H1 (cell line): Measurements from ENCODE around the gene CAMTA1. TPM values are rescaled to one million over a fixed set of nuclear protein-coding genes. Genes with fewer than 3 reads are reported as not detected.

Experiments
- CTCF ChIA-PET: fragments of 300-600 bp; sonication (Branson Sonifier 250); formaldehyde crosslinking; loops from one replicate; lab custom pipeline; 2021; ENCODE audit not compliant: partially characterized antibody; lab: Charles Lee
- POLR2A ChIA-PET: fragments of 300-600 bp; sonication (Branson Sonifier 250); formaldehyde crosslinking; loops from one replicate; lab custom pipeline; 2021; ENCODE audit warnings: inconsistent platforms; ENCODE audit not compliant: partially characterized antibody; lab: Charles Lee
- DNase-seq, 2 experiments: peaks; one replicate each; pipeline versions ENCODE4 v3.0.0 to v3.0.0-alpha.2; 2010 to 2022; ENCODE audit warnings: low spot score in 2 of 2, low read depth in 1 of 2, mixed read lengths in 1 of 2
- FAIRE-seq: peaks from 2 replicates; lab custom pipeline; 2011; peaks lifted over from hg19 to GRCh38; lab: Jason Lieb, UNC
- H2AFZ ChIP-seq: 2 replicates; pipeline ENCODE4 v1.8.1; 2012; ENCODE audit warnings: low read length, inconsistent platforms
- H2AK5ac ChIP-seq: 2 replicates; pipeline ENCODE4 v1.6.1; 2013; ENCODE audit warnings: low read depth, low read length
- H2BK120ac ChIP-seq: replicated peaks from 2 replicates; pipeline ENCODE3; 2013; ENCODE audit warnings: low read depth, low read length, inconsistent platforms
- H2BK12ac ChIP-seq: 2 replicates; pipeline ENCODE4 v1.6.1; 2013; ENCODE audit warnings: low read depth, low read length
- H2BK15ac ChIP-seq: 2 replicates; pipeline ENCODE4 v1.6.1; 2013; ENCODE audit warnings: low read length
- H2BK20ac ChIP-seq: 2 replicates; pipeline ENCODE4 v1.6.1; 2013; ENCODE audit warnings: low read length
- H2BK5ac ChIP-seq: 2 replicates; pipeline ENCODE4 v1.6.1; 2013; ENCODE audit warnings: low read depth, low read length
- H3K14ac ChIP-seq: 2 replicates; pipeline ENCODE4 v1.6.1; 2013; ENCODE audit warnings: inconsistent platforms; ENCODE audit not compliant: insufficient read length
- H3K18ac ChIP-seq: 2 replicates; pipeline ENCODE4 v1.6.1; 2013; ENCODE audit warnings: low read length; ENCODE audit errors: extremely low read depth
- H3K23ac ChIP-seq: 2 replicates; pipeline ENCODE4 v1.6.1; 2013; ENCODE audit warnings: inconsistent platforms; ENCODE audit not compliant: insufficient read length
- H3K23me2 ChIP-seq: 2 replicates; pipeline ENCODE4 v1.6.1; 2013; ENCODE audit warnings: low read depth, low read length
- H3K27ac ChIP-seq: 2 replicates; pipeline ENCODE4 v1.6.1; 2011; ENCODE audit warnings: low read depth, low read length, inconsistent platforms
- H3K27me3 ChIP-seq, 4 experiments: replicated peaks in 1 of 4; 1 replicate in 1 of 4; 2 replicates in 3 of 4; pipeline versions ENCODE4 v1.6.1 to v1.8.1; 2011 to 2013; ENCODE audit warnings: low read length in 3 of 4, mild to moderate bottlenecking in 3 of 4, inconsistent platforms in 2 of 4, mixed read lengths in 2 of 4, moderate library complexity in 1 of 4; ENCODE audit not compliant: control insufficient read depth in 3 of 4, insufficient read depth in 3 of 4; ENCODE audit errors: extremely low read depth in 1 of 4
- H3K36me3 ChIP-seq, 4 experiments: 2 replicates each; pipeline versions ENCODE4 v1.6.1 to v1.8.1; 2011 to 2013; ENCODE audit warnings: mild to moderate bottlenecking in 4 of 4, low read length in 3 of 4, moderate library complexity in 2 of 4, control low read depth in 1 of 4, inconsistent platforms in 1 of 4; ENCODE audit not compliant: insufficient read depth in 4 of 4, control insufficient read depth in 2 of 4
- H3K4ac ChIP-seq: replicated peaks from 2 replicates; pipeline ENCODE3; 2013; ENCODE audit warnings: low read length, low read depth, mixed read lengths, inconsistent platforms; ENCODE audit not compliant: insufficient read length
- H3K4me1 ChIP-seq, 4 experiments: replicated peaks in 1 of 4; 1 replicate in 1 of 4; 2 replicates in 3 of 4; pipeline versions ENCODE4 v1.6.1 to v1.8.1; 2011 to 2013; ENCODE audit warnings: low read length in 3 of 4, inconsistent platforms in 2 of 4, mixed read lengths in 1 of 4; ENCODE audit not compliant: insufficient read depth in 4 of 4, control insufficient read depth in 3 of 4
- H3K4me2 ChIP-seq, 2 experiments: 2 replicates each; pipeline versions ENCODE4 v1.6.1 to v1.8.1; 2011 to 2013; ENCODE audit warnings: low read depth in 2 of 2, low read length in 2 of 2, control low read depth in 1 of 2, inconsistent platforms in 1 of 2, mild to moderate bottlenecking in 1 of 2; ENCODE audit not compliant: insufficient read depth in 1 of 2
- H3K4me3 ChIP-seq, 4 experiments: fragments of 200-600, 300-600 bp in 1 of 4; sonication (generic), shearing (Covaris generic), sonication (Bioruptor Twin) in 1 of 4; 2 replicates each; pipeline versions ENCODE4 v1.5.1 to v1.8.1; 2011 to 2016; ENCODE audit warnings: low read length in 4 of 4, low read depth in 3 of 4, control low read depth in 2 of 4, inconsistent platforms in 2 of 4, mild to moderate bottlenecking in 2 of 4, mixed read lengths in 1 of 4, moderate library complexity in 1 of 4; ENCODE audit not compliant: insufficient read depth in 2 of 4; ENCODE audit errors: extremely low read depth in 1 of 4
- H3K56ac ChIP-seq: replicated peaks from 2 replicates; pipeline ENCODE3; 2013; ENCODE audit warnings: low read depth, mild to moderate bottlenecking, mixed read lengths, low read length, inconsistent platforms; ENCODE audit not compliant: insufficient read length
- H3K79me1 ChIP-seq: 2 replicates; pipeline ENCODE4 v1.6.1; 2013; ENCODE audit warnings: low read depth, low read length, control low read depth
- H3K79me2 ChIP-seq, 2 experiments: 2 replicates each; pipeline versions ENCODE4 v1.6.1 to v1.8.1; 2012 to 2013; ENCODE audit warnings: low read length in 2 of 2, mild to moderate bottlenecking in 2 of 2, inconsistent platforms in 1 of 2; ENCODE audit not compliant: insufficient read depth in 2 of 2, control insufficient read depth in 1 of 2
- H3K9ac ChIP-seq, 4 experiments: replicated peaks in 1 of 4; 1 replicate in 1 of 4; 2 replicates in 3 of 4; pipeline versions ENCODE4 v1.6.1 to v1.8.1; 2011 to 2013; ENCODE audit warnings: low read depth in 3 of 4, low read length in 3 of 4, control low read depth in 2 of 4, mild to moderate bottlenecking in 2 of 4, moderate library complexity in 2 of 4, inconsistent platforms in 1 of 4; ENCODE audit errors: extremely low read depth in 1 of 4
- H3K9me3 ChIP-seq, 2 experiments: 2 replicates each; pipeline versions ENCODE4 v1.6.1 to v1.8.1; 2012 to 2013; ENCODE audit warnings: mild to moderate bottlenecking in 2 of 2, moderate library complexity in 2 of 2, control low read depth in 1 of 2, inconsistent platforms in 1 of 2, low read depth in 1 of 2, low read length in 1 of 2, mixed read lengths in 1 of 2; ENCODE audit not compliant: insufficient read depth in 2 of 2
- H4K20me1 ChIP-seq, 2 experiments: replicated peaks in 1 of 2; 2 replicates each; pipeline versions ENCODE3 to v1.8.1; 2011 to 2013; ENCODE audit warnings: inconsistent platforms in 2 of 2, low read length in 2 of 2, mild to moderate bottlenecking in 1 of 2; ENCODE audit not compliant: insufficient read depth in 2 of 2, control insufficient read depth in 1 of 2
- H4K5ac ChIP-seq: 2 replicates; pipeline ENCODE4 v1.6.1; 2013; ENCODE audit warnings: low read length, low read depth, mixed read lengths, inconsistent platforms; ENCODE audit not compliant: insufficient read length
- H4K8ac ChIP-seq: 2 replicates; pipeline ENCODE4 v1.8.0; 2013; ENCODE audit warnings: mild to moderate bottlenecking, moderate library complexity, low read length, inconsistent platforms; ENCODE audit not compliant: insufficient read depth; ENCODE audit errors: extremely low read depth
- H4K91ac ChIP-seq: replicated peaks from 2 replicates; pipeline ENCODE3; 2013; ENCODE audit warnings: low read length, mixed read lengths, inconsistent platforms; ENCODE audit not compliant: insufficient read length
- CTBP2 ChIP-seq: IDR thresholded peaks from 2 replicates; pipeline ENCODE4 v1.7.0; 2011; ENCODE audit warnings: borderline replicate concordance, mild to moderate bottlenecking, moderate library complexity, mixed read lengths, low read length; ENCODE audit not compliant: insufficient read depth, insufficient read length
- CTCF ChIP-seq, 3 experiments: IDR thresholded peaks; 1 replicate in 2 of 3; 2 replicates in 1 of 3; pipeline versions ENCODE4 v1.5.1 to v1.6.1; 2011; ENCODE audit warnings: low read length in 3 of 3, mild to moderate bottlenecking in 3 of 3, inconsistent platforms in 2 of 3, low read depth in 1 of 3, moderate library complexity in 1 of 3; ENCODE audit not compliant: insufficient read depth in 1 of 3; ENCODE audit errors: control extremely low read depth in 1 of 3
- FOSL1 ChIP-seq: IDR thresholded peaks from 2 replicates; pipeline ENCODE4 v1.6.1; 2011; ENCODE audit warnings: mild to moderate bottlenecking, low read depth, low read length, moderate library complexity; ENCODE audit not compliant: insufficient read depth
- JUN ChIP-seq: IDR thresholded peaks from 2 replicates; pipeline ENCODE4 v1.6.1; 2011; ENCODE audit warnings: low read depth, mild to moderate bottlenecking, improper control_type of control experiment, low read length
- KDM4A ChIP-seq: IDR thresholded peaks from one replicate; pipeline ENCODE4 v1.7.1; 2012; ENCODE audit warnings: low read depth, mild to moderate bottlenecking, moderate library complexity, low read length, inconsistent platforms; ENCODE audit not compliant: severe bottlenecking
- NANOG ChIP-seq: IDR thresholded peaks from 2 replicates; pipeline ENCODE4 v1.6.1; 2011; ENCODE audit warnings: low read length, low read depth, mild to moderate bottlenecking, inconsistent platforms; ENCODE audit not compliant: insufficient read depth, poor library complexity, severe bottlenecking
- SRF ChIP-seq: IDR thresholded peaks from 2 replicates; pipeline ENCODE4 v1.6.1; 2011; ENCODE audit warnings: mild to moderate bottlenecking, low read depth, low read length, moderate library complexity
- SUZ12 ChIP-seq: fragments of 200-600 bp; sonication (generic); IDR thresholded peaks from 2 replicates; pipeline ENCODE4 v1.6.1; 2012; ENCODE audit warnings: mild to moderate bottlenecking, inconsistent platforms, low read length, moderate library complexity, mixed read lengths
- TAF1 ChIP-seq: IDR thresholded peaks from 2 replicates; pipeline ENCODE4 v1.6.1; 2011; ENCODE audit warnings: mild to moderate bottlenecking, low read depth, low read length
- ZNF274 ChIP-seq: IDR thresholded peaks from 2 replicates; pipeline ENCODE4 v1.7.0; 2012; ENCODE audit warnings: low read length, borderline replicate concordance; ENCODE audit errors: extremely low read depth
- polyA plus RNA-seq, 7 experiments: library from polyadenylated mRNA; depleted of rRNA in 3 of 7; stranded (reverse) in 5 of 7; unstranded in 2 of 7; fragments of >200 nt in 5 of 7; fragments of 200-250 nt in 2 of 7; gene quantifications; 1 replicate in 5 of 7; 2 replicates in 1 of 7; 4 replicates in 1 of 7; pipeline versions ENCODE4 v1.2.1 to v1.2.3, GENCODE V29; 2011 to 2013; ENCODE audit warnings: missing spikeins in 2 of 7, mixed read lengths in 2 of 7
- total RNA-seq: library from RNA; stranded (reverse); fragmentation: NEBNext Ultra II Directional; extraction: Animal tissue kit (Norgen Biotek cat#: 25700); gene quantifications from 2 replicates; pipeline ENCODE4 v1.2.1, GENCODE V29; 2021

CAMTA1 gene
- total and polyA plus RNA-seq, 2 of the 8 experiments (the other 6 are each of a cell fraction or from before 2014, with no cell fraction given): 65.0 to 119 TPM

GRCh38 chr1:7268983-7269382 is 483.7 kb downstream of the CAMTA1 start:
- ChIA-PET CTCF (interaction anchor here (1.0 to 2.5 kb wide), 2 partner anchors 10 to 11 kb away, joined by 3 to 14 read pairs; no protein-coding TSS in a partner anchor), POLR2A (no interaction called here)
- Histone ChIP-seq H3K4ac (no peak overlapping the region), H3K18ac (no peak overlapping the region), H3K23ac (no peak overlapping the region), H2BK20ac (no peak overlapping the region), H3K4me3 (no peak overlapping the region), H3K36me3 (no peaks in the 10 kb centered on the region; a peak in 2 of 8 replicates), H3K4me1 (no peaks in the 10 kb centered on the region), H3K79me2 (no peaks in the 10 kb centered on the region), H3K9me3 (peaks cover 10 to 11% of the 10 kb centered on the region in 2 experiments; a peak in 3 of 4 replicates), H2BK15ac (no peak overlapping the region), H3K9ac (no peak overlapping the region), H2BK12ac (no peak overlapping the region), H4K5ac (no peak overlapping the region), H2AK5ac (no peak overlapping the region), H3K79me1 (no peaks in the 10 kb centered on the region), H3K27ac (no peak overlapping the region), H3K4me2 (no peak overlapping the region), H3K14ac (no peak overlapping the region), H4K20me1 (peaks cover 0 to 2% of the 10 kb centered on the region in 2 experiments), H3K23me2 (no peaks in the 10 kb centered on the region), H3K56ac (no peak overlapping the region), H4K91ac (no peak overlapping the region), H3K27me3 (no peaks in the 10 kb centered on the region), H2BK5ac (no peak overlapping the region), H2BK120ac (no peak overlapping the region), H4K8ac (no peak overlapping the region), H2AFZ (no peak overlapping the region)
- FAIRE-seq (no peak), DNase-seq (peak in 1 of 2 experiments; percentile 4)
- TF ChIP-seq SUZ12: no peak
- TF ChIP-seq CTBP2: no peak
- TF ChIP-seq SRF: no peak
- no peak for TF ChIP-seq FOSL1
- TF ChIP-seq ZNF274: no peak
- no peak for TF ChIP-seq JUN
- TF ChIP-seq TAF1: no peak
- no peak for TF ChIP-seq NANOG
- TF ChIP-seq CTCF (IDR thresholded peaks at IDR 0.05; ENCODE audit: control extremely low read depth in 1 of 3, insufficient read depth in 1 of 3, low read depth in 1 of 3, low read length in 3 of 3): no peak
- TF ChIP-seq KDM4A: no peak
